Parathyroid adenoma (tissue), 2 donors: ENCODE measurements around the gene RASGEF1C.

Experiments used
- H2AFZ ChIP-seq: fragments of 300-600 bp; sonication (generic); one replicate; pipeline ENCODE4 v1.7.0; 2017; ENCODE audit warnings: antibody characterized with exemption, mild to moderate bottlenecking
- H3K27ac ChIP-seq: fragments of 300-600 bp; sonication (generic); one replicate; pipeline ENCODE4 v1.7.0; 2017
- H3K27me3 ChIP-seq: fragments of 300-600 bp; sonication (generic); one replicate; pipeline ENCODE4 v1.7.0; 2017; ENCODE audit warnings: low read length; ENCODE audit not compliant: control insufficient read depth, insufficient read depth
- H3K36me3 ChIP-seq: fragments of 300-600 bp; sonication (generic); one replicate; pipeline ENCODE4 v1.7.0; 2017; ENCODE audit warnings: low read length; ENCODE audit not compliant: control insufficient read depth, insufficient read depth
- H3K4me1 ChIP-seq: fragments of 300-600 bp; sonication (generic); one replicate; pipeline ENCODE4 v1.7.0; 2017; ENCODE audit warnings: control low read depth
- H3K4me2 ChIP-seq: fragments of 300-600 bp; sonication (generic); one replicate; pipeline ENCODE4 v1.7.0; 2017; ENCODE audit warnings: low read length
- H3K4me3 ChIP-seq: fragments of 300-600 bp; sonication (generic); one replicate; pipeline ENCODE4 v1.7.0; 2017; ENCODE audit warnings: low read depth, low read length
- H3K79me2 ChIP-seq: fragments of 300-600 bp; sonication (generic); one replicate; pipeline ENCODE4 v1.7.0; 2017; ENCODE audit warnings: control low read depth
- H3K9ac ChIP-seq: fragments of 300-600 bp; sonication (generic); one replicate; pipeline ENCODE4 v1.7.0; 2017; ENCODE audit warnings: mild to moderate bottlenecking
- H3K9me3 ChIP-seq: fragments of 300-600 bp; sonication (generic); one replicate; pipeline ENCODE4 v1.7.0; 2017; ENCODE audit warnings: low read length; ENCODE audit not compliant: control insufficient read depth
- CTCF ChIP-seq: fragments of 300-600 bp; sonication (generic); IDR thresholded peaks from one replicate; pipeline ENCODE4 v1.7.0; 2017; ENCODE audit warnings: antibody characterized with exemption, mild to moderate bottlenecking
- donor health status: primary hyperparathyroidism.

RASGEF1C gene

GRCh38 chr5:180103487-180104167 is 105.4 kb downstream of the RASGEF1C start:
- Histone ChIP-seq H3K36me3 (no peaks in the 10 kb centered on the region), H3K27ac (no peak overlapping the region), H3K27me3 (no peaks in the 10 kb centered on the region), H3K4me2 (no peak overlapping the region), H3K79me2 (no peaks in the 10 kb centered on the region), H2AFZ (no peak overlapping the region), H3K9me3 (no peaks in the 10 kb centered on the region), H3K9ac (no peak overlapping the region), H3K4me1 (no peaks in the 10 kb centered on the region), H3K4me3 (no peak overlapping the region)
- TF ChIP-seq CTCF: no peak

DNA sequence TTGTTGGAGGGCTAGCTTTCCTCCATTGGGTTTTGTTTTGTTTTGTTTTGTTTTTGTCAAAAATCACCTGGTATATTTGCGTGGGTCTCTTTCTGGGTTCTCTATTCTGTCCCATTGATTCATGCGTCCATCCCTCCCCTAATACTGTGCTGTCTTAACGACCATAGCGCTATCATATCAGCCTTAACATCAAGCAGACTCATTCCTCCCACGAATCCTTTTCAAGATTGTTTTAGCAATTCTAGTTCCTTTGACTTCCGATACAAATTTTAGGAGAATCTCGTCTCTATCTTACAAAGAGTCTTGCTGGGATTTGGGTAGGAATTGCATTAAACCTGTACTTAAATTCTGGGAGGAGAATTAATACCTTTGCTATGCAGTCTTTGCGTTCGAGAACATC is 106.4 kb downstream of the RASGEF1C start:
- Histone ChIP-seq H3K36me3 (no peaks in the 10 kb centered on the region), H3K9me3 (no peaks in the 10 kb centered on the region), H3K27ac (no peak overlapping the region), H3K4me2 (no peak overlapping the region), H3K4me1 (no peaks in the 10 kb centered on the region), H3K79me2 (no peaks in the 10 kb centered on the region), H3K4me3 (no peak overlapping the region), H2AFZ (no peak overlapping the region), H3K9ac (no peak overlapping the region), H3K27me3 (no peaks in the 10 kb centered on the region)
- TF ChIP-seq CTCF: no peak

GRCh38 chr5:180101451-180102105 is 107.4 kb downstream of the RASGEF1C start:
- H2AFZ ChIP-seq: no peak overlapping the region
- no peaks in the 10 kb centered on the region for H3K36me3 ChIP-seq
- H3K79me2 ChIP-seq: no peaks in the 10 kb centered on the region
- H3K27ac ChIP-seq: no peak overlapping the region
- no peak overlapping the region for H3K4me2 ChIP-seq
- no peak overlapping the region for H3K4me3 ChIP-seq
- no peak for TF ChIP-seq CTCF
- no peaks in the 10 kb centered on the region for H3K27me3 ChIP-seq
- H3K9me3 ChIP-seq: no peaks in the 10 kb centered on the region
- no peak overlapping the region for H3K9ac ChIP-seq
- no peaks in the 10 kb centered on the region for H3K4me1 ChIP-seq

DNA sequence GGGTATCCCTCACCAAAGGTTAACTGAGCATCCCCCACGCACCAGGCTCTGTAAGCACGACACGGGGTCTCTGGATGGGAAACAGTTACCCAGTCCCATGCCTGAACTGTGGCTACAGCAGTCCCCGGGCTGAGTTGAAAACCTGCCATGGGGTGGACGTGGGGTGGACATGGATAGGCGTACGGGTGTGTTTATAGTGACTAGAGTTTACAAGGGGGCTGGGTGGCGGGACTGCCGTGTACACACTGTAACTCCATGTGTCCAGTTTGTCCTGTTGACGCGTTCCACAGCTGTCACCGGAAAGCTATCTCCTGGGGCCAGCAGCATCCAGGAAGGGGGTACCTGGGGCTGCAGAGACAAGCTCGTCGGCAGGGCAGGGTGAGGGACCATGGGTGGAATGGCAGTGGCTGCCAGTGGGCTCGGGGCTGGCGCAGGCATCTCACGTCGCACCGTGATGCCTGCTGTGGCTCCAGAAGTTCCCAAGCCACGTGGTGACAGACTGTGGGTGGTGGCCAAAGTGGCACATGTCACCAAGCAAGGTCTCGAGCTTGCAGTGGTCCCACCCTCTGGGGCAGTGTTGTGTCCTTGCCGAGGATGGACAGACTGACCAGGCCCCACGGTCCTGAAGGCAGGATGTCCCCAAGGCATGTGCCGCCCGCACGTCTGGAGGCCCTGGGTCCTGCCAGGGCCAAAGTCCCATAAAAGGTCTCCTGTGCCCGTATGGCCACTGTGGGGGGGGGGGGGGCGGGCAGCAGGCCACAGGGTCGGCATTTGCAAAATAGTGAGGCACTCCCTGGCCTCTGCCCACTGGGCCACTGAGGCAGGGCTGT is 108.2 kb downstream of the RASGEF1C start:
- Histone ChIP-seq H3K9ac (no peak overlapping the region), H3K36me3 (no peaks in the 10 kb centered on the region), H3K79me2 (no peaks in the 10 kb centered on the region), H3K9me3 (no peaks in the 10 kb centered on the region), H3K27me3 (no peaks in the 10 kb centered on the region), H3K27ac (no peak overlapping the region), H2AFZ (no peak overlapping the region), H3K4me3 (no peak overlapping the region), H3K4me2 (no peak overlapping the region), H3K4me1 (no peaks in the 10 kb centered on the region)
- TF ChIP-seq CTCF: no peak
